Activated B cell treated with CpG ODN at 0.5 μM for 24 hours (primary cell): ENCODE results near the gene XAGE2. TPM values are rescaled to one million over a fixed set of nuclear protein-coding genes. Genes with fewer than 3 reads are reported as not detected.
"Not testable (repeated sequence)": the region's sequence is repeated elsewhere in the genome, so short reads cannot be mapped to it uniquely, and the experiment has no call there.

ENCODE experiments used
- ATAC-seq: fragments of 200-7000 bp; cut with Tn5 transposase; one replicate; pipeline ENCODE4 v1.10.0; 2021; ENCODE audit warnings: low read depth, mild to moderate bottlenecking, moderate library complexity
- CTCF ChIA-PET: fragments of 350-600 bp; sonication (Branson Sonifier 250); formaldehyde crosslinking; loops from one replicate; lab custom pipeline; 2021; ENCODE audit warnings: antibody characterized with exemption; lab: Charles Lee
- POLR2A ChIA-PET: fragments of 350-600 bp; sonication (Branson Sonifier 250); formaldehyde crosslinking; loops from one replicate; lab custom pipeline; 2021; ENCODE audit warnings: antibody characterized with exemption; lab: Charles Lee
- DNase-seq: peaks from one replicate; pipeline ENCODE4 v3.0.0; 2022
- H3K27ac Mint-ChIP-seq: one replicate; pipeline ENCODE4 v1.8.0; 2020; ENCODE audit warnings: mixed read lengths
- H3K27me3 Mint-ChIP-seq: one replicate; pipeline ENCODE4 v1.8.0; 2021; ENCODE audit warnings: mixed read lengths
- H3K36me3 Mint-ChIP-seq: one replicate; pipeline ENCODE4 v1.8.0; 2021; ENCODE audit warnings: low read depth, mixed read lengths
- H3K4me1 Mint-ChIP-seq: one replicate; pipeline ENCODE4 v1.8.0; 2021; ENCODE audit warnings: mixed read lengths
- H3K4me3 Mint-ChIP-seq: one replicate; pipeline ENCODE4 v1.8.0; 2020; ENCODE audit warnings: mild to moderate bottlenecking, mixed read lengths
- H3K9me3 Mint-ChIP-seq: one replicate; pipeline ENCODE4 v1.8.0; 2020; ENCODE audit warnings: mixed read lengths
- intact Hi-C: fragments of 100-400 bp; cut with micrococcal nuclease; formaldehyde crosslinking; loops from one replicate; pipeline ENCODE4 v1.15.1; 2024
- total RNA-seq: library from RNA; stranded (reverse); gene quantifications from 2 replicates; pipeline ENCODE4 v1.2.3, GENCODE V29; 2022
- TF ChIP-seq, protein P1 (sequence below): fragments of 200-600 bp; IDR thresholded peaks from one replicate; pipeline ENCODE4 v1.8.0; 2022; ENCODE audit warnings: antibody characterized with exemption, mild to moderate bottlenecking

XAGE2 gene
- not detected in 2 replicates for total RNA-seq

- no peaks in the 10 kb centered on the region for H3K4me1 Mint-ChIP-seq
- CTCF ChIA-PET: no interaction called here
- intact Hi-C loops: no loop called here
These were observed at the start of gene XAGE2 for GRCh38 chrX:52368368-52369055. XAGE2 (plus strand) TSS chrX:52369021; CDS start chrX:52370015, 994 bp downstream.

DNA sequence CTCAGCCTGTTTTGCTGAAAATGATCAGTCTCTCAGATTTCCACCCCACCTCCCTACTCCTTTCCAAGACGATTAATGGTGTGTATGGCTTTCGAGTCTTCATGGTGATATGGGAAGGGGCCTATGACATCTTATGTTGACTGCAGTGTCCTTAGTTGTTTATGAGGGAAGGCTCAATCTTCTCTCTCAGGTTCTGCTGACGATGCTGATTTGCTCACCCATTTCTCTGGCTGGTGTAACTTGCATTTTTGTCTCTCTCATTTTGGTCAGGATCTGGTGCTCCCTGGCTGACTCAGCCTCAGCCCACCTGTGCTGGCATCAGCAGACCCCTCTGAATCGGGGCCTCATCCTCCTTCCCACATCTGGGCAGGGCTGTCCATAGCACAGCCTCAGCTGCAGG is 31.4 kb upstream of the XAGE2 start:
- H3K27me3 Mint-ChIP-seq: peaks cover 8% of the 10 kb centered on the region
- POLR2A ChIA-PET: no interaction called here
- no peaks in the 10 kb centered on the region for H3K36me3 Mint-ChIP-seq
- DNase-seq (no peak), ATAC-seq (no peak)
- no peaks in the 10 kb centered on the region for H3K4me1 Mint-ChIP-seq
- H3K27ac Mint-ChIP-seq: no peak overlapping the region
- intact Hi-C loops: no loop called here
- CTCF ChIA-PET: no interaction called here
- TF ChIP-seq, protein P1, sequence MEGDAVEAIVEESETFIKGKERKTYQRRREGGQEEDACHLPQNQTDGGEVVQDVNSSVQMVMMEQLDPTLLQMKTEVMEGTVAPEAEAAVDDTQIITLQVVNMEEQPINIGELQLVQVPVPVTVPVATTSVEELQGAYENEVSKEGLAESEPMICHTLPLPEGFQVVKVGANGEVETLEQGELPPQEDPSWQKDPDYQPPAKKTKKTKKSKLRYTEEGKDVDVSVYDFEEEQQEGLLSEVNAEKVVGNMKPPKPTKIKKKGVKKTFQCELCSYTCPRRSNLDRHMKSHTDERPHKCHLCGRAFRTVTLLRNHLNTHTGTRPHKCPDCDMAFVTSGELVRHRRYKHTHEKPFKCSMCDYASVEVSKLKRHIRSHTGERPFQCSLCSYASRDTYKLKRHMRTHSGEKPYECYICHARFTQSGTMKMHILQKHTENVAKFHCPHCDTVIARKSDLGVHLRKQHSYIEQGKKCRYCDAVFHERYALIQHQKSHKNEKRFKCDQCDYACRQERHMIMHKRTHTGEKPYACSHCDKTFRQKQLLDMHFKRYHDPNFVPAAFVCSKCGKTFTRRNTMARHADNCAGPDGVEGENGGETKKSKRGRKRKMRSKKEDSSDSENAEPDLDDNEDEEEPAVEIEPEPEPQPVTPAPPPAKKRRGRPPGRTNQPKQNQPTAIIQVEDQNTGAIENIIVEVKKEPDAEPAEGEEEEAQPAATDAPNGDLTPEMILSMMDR: no peak
- H3K4me3 Mint-ChIP-seq: no peak overlapping the region
- peaks cover 2% of the 10 kb centered on the region for H3K9me3 Mint-ChIP-seq

More at GRCh38 chrX:52368368-52369055, at the start of gene XAGE2:
- POLR2A ChIA-PET: no interaction called here
- no peak within 1 kb of the TSS for H3K4me3 Mint-ChIP-seq
- TF ChIP-seq, protein P1: no peak
- ATAC-seq (no peak), DNase-seq (no peak)
- H3K9me3 Mint-ChIP-seq: no peaks in the 10 kb centered on the region
- H3K36me3 Mint-ChIP-seq: no peaks in the 10 kb centered on the region
- H3K27ac Mint-ChIP-seq: no peak within 1 kb of the TSS
- H3K27me3 Mint-ChIP-seq: peaks cover 2% of the 10 kb centered on the region

GRCh38 chrX:52341493-52341892 is 27.3 kb upstream of the XAGE2 start:
- CTCF ChIA-PET: no interaction called here
- intact Hi-C loops: no loop called here
- no peak for ATAC-seq
- POLR2A ChIA-PET: no interaction called here
- no peaks in the 10 kb centered on the region for H3K9me3 Mint-ChIP-seq
- TF ChIP-seq, protein P1: no peak
- H3K36me3 Mint-ChIP-seq: no peaks in the 10 kb centered on the region
- no peak overlapping the region for H3K27ac Mint-ChIP-seq
- DNase-seq: no peak
- no peaks in the 10 kb centered on the region for H3K4me1 Mint-ChIP-seq
- H3K27me3 Mint-ChIP-seq: peaks cover 3% of the 10 kb centered on the region
- H3K4me3 Mint-ChIP-seq: no peak overlapping the region

GRCh38 chrX:52343131-52343530 is 25.7 kb upstream of the XAGE2 start:
- CTCF ChIA-PET, H3K4me1 Mint-ChIP-seq, H3K4me3 Mint-ChIP-seq, H3K27me3 Mint-ChIP-seq, DNase-seq, H3K36me3 Mint-ChIP-seq, POLR2A ChIA-PET, ATAC-seq, H3K27ac Mint-ChIP-seq, intact Hi-C loops, H3K9me3 Mint-ChIP-seq: not testable (repeated sequence)

- ATAC-seq, H3K27ac Mint-ChIP-seq, H3K4me1 Mint-ChIP-seq, H3K4me3 Mint-ChIP-seq, POLR2A ChIA-PET, CTCF ChIA-PET, H3K9me3 Mint-ChIP-seq, intact Hi-C loops, H3K27me3 Mint-ChIP-seq, H3K36me3 Mint-ChIP-seq: not testable (repeated sequence)
- peak; percentile 14 for DNase-seq
These were observed 23.4 kb upstream of the XAGE2 start for GRCh38 chrX:52345402-52345801.

- Mint-ChIP-seq H3K9me3 (no peaks in the 10 kb centered on the region), H3K27me3 (no peaks in the 10 kb centered on the region), H3K4me1 (no peaks in the 10 kb centered on the region), H3K27ac (no peak overlapping the region), H3K4me3 (no peak overlapping the region), H3K36me3 (no peaks in the 10 kb centered on the region)
- POLR2A ChIA-PET: no interaction called here
- no peak for DNase-seq
- no peak for ATAC-seq
- TF ChIP-seq, protein P1: no peak
- CTCF ChIA-PET: no interaction called here
- intact Hi-C loops: no loop called here
These were observed 22.4 kb upstream of the XAGE2 start for GRCh38 chrX:52346174-52347165.
